PFSK-1 (cell line): ENCODE data around the gene C20orf96.

ENCODE experiments used
- FOXP2 ChIP-seq: optimal IDR thresholded peaks from 2 replicates; pipeline ENCODE3; 2011; ENCODE audit warnings: borderline replicate concordance, control low read depth, inconsistent platforms; ENCODE audit not compliant: insufficient read depth; ENCODE audit errors: extremely low read length, extremely low read depth
- POLR2AphosphoS5 ChIP-seq: IDR thresholded peaks from 2 replicates; pipeline ENCODE4 v1.6.1; 2012; ENCODE audit warnings: low read depth, mild to moderate bottlenecking, control low read depth, low read length, moderate library complexity
- REST ChIP-seq, 2 experiments: IDR thresholded peaks; 2 replicates each; pipeline versions ENCODE4 v1.6.1 to v1.8.0; 2011 to 2012; ENCODE audit warnings: low read depth in 2 of 2, low read length in 2 of 2, control low read depth in 1 of 2, inconsistent platforms in 1 of 2, mild to moderate bottlenecking in 1 of 2, moderate library complexity in 1 of 2; ENCODE audit not compliant: insufficient read depth in 1 of 2
- SIN3A ChIP-seq: IDR thresholded peaks from 2 replicates; pipeline ENCODE4 v1.6.1; 2012; ENCODE audit warnings: mild to moderate bottlenecking, low read length, moderate library complexity, borderline replicate concordance; ENCODE audit not compliant: insufficient read depth
- TAF1 ChIP-seq: IDR thresholded peaks from 2 replicates; pipeline ENCODE4 v1.6.1; 2012; ENCODE audit warnings: low read length, control low read depth, borderline replicate concordance; ENCODE audit not compliant: insufficient read depth

Gene C20orf96

GRCh38 chr20:295804-296203 lies 5.3 kb upstream of the C20orf96 start:
- no peak for TF ChIP-seq FOXP2
- TF ChIP-seq REST (IDR thresholded peaks at IDR 0.05; ENCODE audit: insufficient read depth in 1 of 2, low read depth in 2 of 2, low read length in 2 of 2), result no peak
- no peak for TF ChIP-seq POLR2AphosphoS5
- TF ChIP-seq SIN3A, result no peak
- no peak for TF ChIP-seq TAF1

DNA sequence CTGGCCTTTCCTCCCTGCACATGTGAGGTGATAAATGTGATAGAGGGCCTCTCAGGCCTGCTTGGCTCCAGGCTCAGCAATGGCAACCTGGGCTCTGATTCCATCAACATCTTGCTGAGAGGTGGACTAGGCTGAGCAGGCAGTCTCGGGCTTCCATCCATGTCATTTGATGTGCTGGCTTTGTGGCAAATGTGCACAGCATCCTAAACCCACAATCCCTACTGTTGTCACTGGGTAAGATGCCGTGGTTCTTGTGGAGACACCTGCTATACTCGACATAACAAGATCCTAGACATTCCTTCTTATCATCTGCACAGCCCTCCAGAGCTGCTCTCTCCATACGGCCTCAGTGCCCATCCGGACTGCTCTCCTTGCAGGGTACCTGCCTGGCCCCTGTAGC lies 4.1 kb upstream of the C20orf96 start:
- TF ChIP-seq TAF1, result no peak
- TF ChIP-seq FOXP2, result no peak
- TF ChIP-seq POLR2AphosphoS5, result no peak
- TF ChIP-seq REST (IDR thresholded peaks at IDR 0.05; ENCODE audit: insufficient read depth in 1 of 2, low read depth in 2 of 2, low read length in 2 of 2), result no peak
- no peak for TF ChIP-seq SIN3A

- TF ChIP-seq TAF1, result no peak
- no peak for TF ChIP-seq FOXP2
- TF ChIP-seq SIN3A, result no peak
- no peak for TF ChIP-seq REST (IDR thresholded peaks at IDR 0.05; ENCODE audit: insufficient read depth in 1 of 2, low read depth in 2 of 2, low read length in 2 of 2)
These were observed 862 bp downstream of the C20orf96 start for GRCh38 chr20:289693-290083.

DNA sequence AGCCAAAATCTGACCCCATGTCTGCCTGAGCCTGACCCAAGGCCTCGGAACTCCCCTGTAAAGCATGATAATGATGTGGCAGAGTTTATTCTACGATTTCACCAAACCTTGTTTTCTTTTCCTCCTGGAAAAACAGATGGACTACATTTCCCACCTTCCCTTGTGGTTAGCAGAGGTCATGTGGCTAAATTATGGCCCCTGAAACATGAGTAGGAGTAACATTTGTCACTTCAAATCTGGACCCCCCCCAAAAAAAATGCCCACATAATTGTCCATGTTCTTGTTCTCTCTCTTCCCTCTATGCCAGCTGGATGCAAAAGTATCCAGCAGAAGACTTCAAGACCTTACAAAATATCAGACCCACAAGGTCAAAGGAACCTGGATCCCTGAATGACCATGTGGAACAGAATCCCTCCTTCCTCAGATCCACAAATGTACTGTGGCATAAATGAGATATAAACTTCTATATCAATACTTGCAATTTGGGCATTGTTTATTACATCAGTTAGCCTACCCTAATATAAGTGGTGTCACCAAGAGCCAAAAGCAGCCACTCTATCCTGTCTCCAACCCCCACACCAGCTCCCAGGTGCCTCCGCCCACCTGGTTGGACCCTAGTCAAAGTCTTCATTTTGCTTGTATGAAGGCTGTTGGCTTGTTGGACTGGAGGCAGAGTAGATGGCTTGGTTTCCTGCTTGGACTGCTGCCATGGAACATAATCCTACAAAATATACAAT lies 1.4 kb downstream of the C20orf96 start:
- no peak for TF ChIP-seq POLR2AphosphoS5
- no peak for TF ChIP-seq REST (IDR thresholded peaks at IDR 0.05; ENCODE audit: insufficient read depth in 1 of 2, low read depth in 2 of 2, low read length in 2 of 2)
- TF ChIP-seq TAF1, result no peak
- TF ChIP-seq SIN3A, result no peak
- TF ChIP-seq FOXP2, result no peak

DNA sequence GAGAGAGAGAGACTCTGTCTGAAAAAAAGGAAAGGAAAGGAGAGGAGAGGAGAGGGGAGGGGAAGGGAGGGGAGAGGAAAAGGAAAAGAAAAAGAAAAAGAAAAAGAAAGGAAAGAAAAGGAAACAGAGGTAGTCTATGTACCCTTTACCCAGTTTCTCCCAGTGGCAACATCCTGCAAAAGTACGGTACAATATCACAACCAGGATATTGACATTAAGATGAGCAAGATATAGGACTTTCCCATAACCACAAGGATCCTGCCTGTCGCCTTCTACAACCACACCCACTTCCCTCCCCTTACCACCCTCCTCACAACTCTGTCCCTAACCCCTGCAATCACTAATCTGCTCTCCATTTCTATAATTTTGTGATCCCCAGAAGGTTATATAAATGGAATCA lies 4.0 kb downstream of the C20orf96 start:
- no peak for TF ChIP-seq TAF1
- no peak for TF ChIP-seq REST (IDR thresholded peaks at IDR 0.05; ENCODE audit: insufficient read depth in 1 of 2, low read depth in 2 of 2, low read length in 2 of 2)
- no peak for TF ChIP-seq FOXP2
- no peak for TF ChIP-seq SIN3A
- TF ChIP-seq POLR2AphosphoS5, result no peak
